HG03521 (cell line): Measurements from ENCODE around the gene BARX1.
"Not testable (repeated sequence)": the region's sequence is repeated elsewhere in the genome, so short reads cannot be mapped to it uniquely, and the experiment has no call there.

ENCODE experiments used
- ATAC-seq: cut with Tn5 transposase; IDR thresholded peaks from one replicate; pipeline ENCODE4 v1.9.1; 2021; ENCODE audit warnings: mild to moderate bottlenecking, moderate library complexity; ENCODE audit not compliant: unreplicated experiment

BARX1 gene

DNA sequence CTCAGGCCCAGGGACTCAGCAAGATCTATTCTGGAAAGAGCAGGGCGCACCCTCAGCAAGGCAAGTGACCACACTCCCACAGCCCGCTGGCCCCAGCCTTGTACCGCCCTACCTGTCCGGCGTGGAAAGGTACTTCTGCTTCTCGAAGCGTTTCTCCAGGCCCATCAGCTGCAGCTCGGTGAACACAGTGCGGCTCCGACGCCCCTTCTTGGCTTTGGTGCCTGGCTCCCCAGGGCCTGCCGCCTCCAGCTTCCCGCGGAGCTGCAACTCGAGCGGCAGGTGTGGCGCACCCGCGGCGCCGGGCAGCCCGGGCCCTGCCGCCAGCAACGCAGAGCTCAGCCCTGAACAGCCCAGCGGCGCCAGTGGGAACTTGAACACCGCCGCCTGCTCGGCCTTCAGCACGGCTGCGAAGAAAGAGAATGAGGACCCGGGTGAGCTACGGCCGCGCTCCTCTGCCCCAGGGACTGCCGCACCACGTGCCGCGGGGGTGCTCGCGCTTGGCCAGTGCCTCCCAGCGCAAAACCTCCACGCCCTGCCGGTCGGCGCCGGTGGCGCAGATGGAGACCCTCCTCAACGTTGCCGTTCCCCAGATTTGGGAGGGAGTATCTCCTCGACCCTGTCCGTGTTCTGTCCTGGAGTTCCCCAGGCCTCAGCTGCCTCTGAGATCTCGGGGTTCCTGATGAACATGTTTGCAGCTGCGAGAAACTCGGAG lies 2.2 kb downstream of the BARX1 start:
- no peak for ATAC-seq

DNA sequence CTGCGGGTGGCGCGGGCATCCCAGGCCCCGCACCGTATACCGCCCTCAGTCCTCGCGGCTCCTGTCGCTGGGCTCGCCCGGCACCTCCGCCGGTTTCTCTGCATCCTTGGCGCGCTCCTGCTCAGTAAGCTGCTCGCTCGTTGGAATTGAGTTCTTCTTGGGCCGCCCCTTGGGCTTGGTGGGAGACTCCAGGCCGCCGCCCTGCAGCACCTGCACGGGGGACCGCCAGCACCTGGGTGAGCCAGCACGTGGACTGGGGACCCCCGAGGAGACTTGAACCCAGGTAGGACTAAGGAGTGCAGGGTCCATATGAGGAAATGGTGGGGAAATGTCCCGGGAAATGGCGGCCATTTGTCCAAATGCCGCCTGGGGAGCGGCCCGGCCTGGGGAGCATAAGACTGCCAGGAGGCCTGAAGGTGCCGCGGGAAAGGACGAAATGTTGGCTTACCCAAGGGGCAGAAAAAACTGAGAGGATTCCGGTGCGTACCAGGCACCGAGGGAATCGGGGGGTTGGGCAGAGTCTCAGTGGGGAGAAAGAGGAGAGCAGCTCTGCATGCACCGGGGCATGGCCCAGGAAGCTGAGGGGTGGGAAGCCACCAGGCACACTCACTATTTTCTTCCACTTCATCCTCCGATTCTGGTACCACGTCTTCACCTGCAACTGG lies 2.9 kb downstream of the BARX1 start:
- ATAC-seq, result no peak

DNA sequence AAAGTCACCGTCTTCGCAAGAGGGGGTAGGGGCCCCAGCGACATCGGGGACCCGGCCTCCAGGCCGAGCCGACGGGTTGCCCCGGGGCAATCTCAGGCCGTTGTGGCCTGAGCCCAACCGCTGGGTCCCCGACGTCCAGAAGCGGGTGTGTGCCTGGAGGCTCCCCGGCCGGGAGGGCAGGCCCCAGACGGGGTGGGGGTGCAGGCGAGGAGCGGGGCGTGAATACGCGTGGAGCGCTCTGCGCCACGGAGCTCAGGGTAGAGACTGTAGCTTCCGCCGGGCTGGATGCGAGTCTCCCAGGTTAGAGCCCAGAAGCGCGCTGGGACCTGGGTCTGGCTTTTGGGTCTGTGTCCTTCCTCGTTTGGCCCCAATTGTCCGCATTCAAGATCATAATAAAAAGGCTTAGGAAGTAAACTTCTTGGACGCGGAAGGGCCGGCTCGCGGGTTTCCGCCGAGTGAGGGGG lies 3.5 kb downstream of the BARX1 start:
- no peak for ATAC-seq

DNA sequence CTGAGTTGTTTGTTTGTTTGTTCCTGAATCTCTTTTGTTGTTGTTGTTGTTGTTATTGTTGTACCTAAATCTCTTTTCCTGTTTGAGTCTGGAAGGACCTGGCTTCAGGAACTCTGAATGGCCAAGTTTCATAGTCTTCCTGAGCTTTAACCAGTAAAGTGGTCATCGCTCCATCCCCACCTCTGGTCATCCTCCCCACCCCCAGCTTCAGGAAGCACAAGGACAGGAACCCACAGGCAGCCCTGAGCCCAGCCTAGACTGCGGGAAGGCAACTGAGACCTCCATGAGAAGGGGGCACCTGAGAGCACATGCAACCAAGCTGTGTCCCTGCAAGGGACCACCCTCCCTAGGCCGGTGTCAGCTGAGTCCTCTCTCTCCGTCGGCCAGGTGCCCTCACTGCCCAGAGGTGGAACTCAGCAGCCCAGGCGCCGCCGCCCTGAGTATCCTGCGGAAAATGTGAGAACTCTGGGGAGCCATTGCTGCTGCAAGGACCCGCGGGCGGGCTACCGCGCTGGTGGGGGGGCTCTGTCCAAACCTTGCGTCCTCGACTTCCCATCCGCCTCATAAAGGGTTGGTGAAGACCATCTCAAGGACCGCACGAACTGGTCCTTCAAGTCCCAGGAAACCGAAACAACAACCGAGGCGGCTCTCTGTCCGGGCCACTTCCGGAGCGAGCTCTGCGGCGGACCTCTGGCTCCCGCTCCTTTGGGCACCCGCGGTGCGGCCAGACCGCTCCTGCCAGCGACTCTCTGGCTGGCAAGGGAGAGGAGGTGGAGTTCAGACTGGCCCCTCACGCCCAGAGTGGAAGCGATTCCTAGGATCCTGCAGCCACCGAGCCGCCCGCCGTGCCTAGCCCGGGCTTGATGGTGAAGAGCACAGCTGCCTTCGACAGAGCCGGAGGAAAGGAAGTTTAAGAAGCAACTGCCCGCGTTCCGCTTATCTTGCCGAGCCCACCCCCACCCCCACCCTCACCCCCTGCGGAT lies 4.2 kb downstream of the BARX1 start:
- ATAC-seq, result no peak

DNA sequence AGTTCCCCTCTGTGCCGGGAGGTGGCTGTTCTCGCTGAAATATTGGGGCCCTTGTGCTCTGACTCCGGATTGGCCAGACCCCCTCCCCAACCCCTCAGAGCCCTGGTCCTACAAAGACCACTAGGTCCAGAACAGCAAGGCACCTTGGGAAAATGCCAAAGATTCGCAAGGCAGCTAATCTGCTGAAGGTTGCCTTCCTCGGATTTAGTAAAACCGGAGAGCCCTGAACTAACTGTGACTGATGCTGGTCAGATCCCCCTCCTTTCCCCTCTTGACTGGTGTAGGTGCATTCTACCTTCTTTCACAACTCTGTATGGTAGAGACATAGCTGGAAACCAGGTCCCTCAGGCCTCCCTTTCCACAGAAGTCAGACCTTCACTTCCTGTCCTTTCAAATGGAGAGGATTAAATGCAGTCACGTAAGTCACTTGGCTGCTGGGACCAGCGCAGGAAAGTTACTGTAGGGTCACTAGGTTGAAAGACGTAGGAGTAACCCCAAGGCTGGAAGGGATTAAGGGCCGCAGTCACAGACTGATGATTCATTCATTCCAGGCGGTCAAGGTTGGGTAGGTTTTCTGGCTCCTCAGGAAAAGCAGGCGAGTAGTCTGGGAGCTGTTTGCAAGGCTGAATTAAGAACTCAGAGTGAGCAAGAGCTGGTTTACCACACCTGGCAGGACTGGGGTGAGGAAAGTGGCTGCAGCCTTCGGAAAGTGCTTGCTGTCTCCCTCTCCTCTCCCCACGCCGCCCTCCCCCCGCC lies 5.3 kb downstream of the BARX1 start:
- no peak for ATAC-seq

DNA sequence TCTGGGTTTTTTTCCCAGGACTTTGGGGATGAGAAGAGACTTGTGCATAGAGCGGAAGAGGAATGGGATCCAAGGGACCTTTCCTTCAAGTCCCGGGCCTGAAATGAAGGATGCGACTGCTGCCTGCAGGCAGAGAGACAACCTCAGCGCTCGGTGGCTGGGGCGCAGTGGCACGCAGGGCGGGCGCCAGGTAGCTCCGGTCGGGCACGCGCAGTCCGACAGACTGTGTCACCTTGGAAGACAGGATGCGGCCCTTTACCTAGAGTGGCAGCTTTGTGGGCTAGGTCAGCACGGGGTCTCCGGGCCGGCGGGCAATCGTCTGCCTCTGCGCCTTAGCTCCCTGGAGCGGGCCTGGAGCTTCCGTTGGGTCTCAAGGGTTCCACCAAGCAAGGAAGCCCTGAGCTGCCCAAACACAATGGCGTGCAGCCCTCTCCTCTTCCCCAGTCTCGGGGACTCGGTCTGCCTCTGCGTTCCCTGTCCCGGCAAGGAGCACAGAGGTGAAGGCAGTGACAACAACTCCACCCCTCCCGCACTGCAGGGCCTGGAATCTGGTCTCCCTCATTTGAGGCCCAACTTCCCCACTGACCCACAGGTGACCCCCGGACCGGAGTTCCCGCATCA lies 6.0 kb downstream of the BARX1 start:
- no peak for ATAC-seq

DNA sequence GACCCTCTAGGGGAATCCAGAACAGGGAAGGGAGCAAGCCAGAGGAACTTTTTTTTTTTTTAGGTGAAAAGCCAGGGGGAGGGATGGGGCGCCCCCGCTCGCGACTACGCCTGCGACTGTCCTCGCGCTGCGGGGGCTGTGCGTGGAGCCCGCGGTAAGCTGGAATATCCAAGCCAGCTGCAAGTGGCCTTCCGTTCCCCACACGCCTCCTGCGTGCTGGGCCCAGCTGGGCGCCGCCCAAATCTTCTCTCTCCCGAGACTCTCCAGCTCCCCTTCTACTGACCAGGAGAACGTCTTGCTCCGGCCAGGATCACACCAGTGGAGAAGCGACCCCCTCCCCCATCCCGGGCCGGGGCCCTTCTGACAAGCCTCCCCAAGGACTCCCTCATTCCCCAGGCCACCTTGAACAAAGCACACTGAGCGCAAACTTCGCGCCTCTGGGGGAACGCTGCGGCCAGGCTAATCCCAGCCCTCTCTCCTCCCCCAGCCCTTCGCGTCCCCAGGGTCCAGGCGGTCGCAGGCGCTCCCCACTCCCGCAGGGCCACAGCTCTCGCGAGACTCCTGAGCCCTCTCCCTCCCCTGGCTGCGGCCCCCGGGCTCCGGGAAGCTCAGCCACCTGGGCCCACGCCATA lies 6.6 kb downstream of the BARX1 start:
- no peak for ATAC-seq

DNA sequence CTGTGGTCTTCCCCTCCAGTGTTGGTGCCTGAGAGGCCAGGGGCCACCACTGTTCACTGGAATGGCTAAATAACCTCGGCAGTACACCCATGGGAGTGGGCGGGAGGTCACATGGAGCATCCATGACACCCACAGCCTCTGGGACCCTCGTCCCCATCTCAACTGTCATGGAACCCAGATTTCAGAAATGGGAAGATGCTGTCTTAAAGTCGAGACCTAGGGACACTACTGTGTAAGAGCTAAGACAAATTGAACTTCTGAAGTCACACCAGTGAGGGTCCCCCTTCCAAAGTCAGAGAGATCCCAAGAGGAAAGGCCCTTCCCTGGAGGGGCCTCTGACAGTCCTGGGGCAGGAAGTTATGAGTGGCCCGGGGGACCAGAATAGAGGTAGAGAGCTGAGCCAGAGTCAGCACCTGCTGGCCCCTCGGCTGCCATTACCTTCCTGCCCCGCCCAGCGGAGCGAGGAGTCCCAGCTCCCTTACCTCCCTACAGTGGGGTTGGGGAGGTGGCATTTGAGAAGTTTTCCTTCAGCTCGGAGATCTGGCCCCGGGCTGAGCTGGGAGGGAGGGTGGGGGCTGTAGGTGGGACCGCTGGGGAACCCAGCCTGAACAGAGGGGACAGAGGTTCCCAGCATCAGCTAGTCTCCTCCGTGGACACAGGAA lies 7.6 kb downstream of the BARX1 start:
- ATAC-seq, result no peak

DNA sequence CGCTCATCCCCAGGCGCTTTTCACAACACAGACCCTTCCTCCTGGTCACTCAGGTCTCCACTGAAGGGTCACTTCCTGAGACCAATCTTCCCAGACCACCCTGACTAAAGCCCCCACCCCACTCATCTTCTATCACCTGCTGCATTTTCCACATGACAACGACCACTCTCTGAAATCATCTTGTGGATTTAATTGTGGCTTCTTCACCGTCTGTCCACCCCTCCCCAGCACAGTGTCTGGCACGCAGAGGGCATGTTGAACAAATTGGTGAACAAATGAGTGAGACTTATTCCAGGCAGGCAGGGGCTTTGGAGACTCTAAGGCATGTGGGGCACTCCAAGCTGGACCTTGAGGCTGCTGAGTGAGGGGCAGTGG lies 8.8 kb downstream of the BARX1 start:
- no peak for ATAC-seq

DNA sequence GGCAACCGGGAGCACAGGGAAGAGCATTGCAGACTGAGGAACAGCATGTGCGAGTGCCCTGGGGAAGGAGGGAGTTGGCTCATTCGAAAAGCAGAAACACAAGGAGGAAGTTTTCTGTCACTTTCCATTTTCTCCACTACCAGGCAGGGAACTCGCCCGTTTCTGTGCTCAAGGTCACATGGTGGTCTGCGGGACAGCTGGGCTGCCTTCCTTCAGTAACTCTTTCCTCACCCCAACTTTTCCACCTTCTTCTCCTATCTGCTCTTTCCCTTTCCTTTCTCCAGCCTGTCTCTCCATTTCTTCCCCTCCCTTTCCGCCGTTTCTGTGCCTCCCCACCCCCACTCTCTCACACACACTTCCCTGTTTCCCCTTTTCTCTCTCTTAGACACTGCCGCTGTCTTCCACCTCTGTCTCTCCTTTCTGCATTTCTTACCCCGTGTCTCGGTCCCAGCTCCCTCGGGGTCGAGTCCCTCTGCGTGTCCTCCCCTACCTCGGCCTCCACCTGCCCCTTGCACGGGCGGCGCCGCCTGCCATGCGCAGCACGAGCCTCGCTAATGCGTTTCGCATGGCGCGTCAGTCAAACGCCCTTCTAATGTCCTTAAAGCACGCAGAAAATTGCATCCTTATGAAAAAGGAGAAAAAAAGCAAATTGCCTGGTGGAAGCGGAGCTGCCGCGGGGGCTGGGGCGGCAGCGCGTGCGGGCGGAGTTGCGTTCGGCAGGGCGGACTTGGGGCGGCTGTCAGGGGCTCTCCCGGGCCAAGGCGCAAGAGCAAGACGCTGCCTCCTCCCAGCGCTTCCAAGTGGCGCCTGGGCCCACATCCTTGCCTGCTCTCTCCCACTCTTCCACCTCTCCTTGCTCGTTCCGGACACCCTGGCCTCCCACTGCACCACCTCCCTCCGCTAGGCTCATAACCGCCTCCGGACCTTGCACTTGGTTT lies 9.5 kb downstream of the BARX1 start:
- no peak for ATAC-seq

DNA sequence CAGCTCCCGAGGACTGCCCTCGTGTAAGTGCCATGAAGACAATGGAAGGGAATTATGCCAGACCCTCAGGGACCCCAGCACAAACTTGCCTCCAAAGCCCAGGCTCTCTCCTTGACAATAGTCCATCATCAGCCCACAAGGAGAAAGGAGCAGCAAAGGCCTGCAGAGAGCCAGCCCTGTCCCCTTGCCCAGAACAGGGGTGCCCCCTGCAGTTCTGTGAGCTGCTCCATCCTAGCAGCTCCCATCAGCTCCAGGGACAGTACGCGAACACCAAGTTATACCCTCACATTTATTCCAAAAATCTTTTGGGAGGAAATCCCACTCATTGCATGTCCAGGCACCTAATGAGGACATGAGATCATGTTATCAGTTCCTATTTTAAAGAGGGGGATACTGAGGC lies 11.1 kb downstream of the BARX1 start:
- no peak for ATAC-seq

DNA sequence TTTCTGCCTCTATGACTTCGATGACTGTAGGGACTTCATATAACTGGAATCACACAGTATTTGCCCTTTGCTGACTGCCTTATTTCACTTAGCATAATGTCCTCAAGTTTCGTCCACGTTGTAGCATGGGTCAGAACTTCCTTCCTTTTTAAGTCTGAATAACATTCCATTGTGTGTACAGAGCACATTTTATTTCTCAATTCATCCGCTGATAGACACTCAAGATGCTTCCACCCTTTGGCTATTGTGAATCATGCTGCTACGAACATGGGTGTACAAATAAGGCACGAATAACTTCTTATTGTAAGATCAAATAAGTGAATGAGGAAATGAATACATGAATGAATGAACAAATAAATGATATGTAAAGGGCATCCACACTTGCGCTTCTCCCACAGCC lies 13.0 kb downstream of the BARX1 start:
- ATAC-seq, result no peak

DNA sequence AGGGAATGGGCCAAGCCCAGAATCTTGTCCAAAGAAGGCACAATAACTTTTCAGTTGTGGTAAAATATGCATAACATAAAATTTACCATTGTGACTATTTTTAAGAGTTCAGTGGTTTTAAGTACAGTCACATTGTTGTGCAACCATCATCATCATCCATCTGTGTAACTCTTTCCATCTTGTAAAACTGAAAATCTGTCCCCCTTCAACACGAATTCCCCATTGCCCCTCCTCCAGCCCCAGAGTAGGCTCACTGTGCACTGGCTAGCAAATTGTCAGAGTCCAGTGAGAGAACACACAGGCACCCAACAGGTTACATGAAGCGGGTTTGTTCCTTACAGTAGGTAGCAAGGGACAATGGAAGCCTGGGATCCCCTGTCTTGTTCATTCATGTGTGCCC lies 13.7 kb downstream of the BARX1 start:
- no peak for ATAC-seq

DNA sequence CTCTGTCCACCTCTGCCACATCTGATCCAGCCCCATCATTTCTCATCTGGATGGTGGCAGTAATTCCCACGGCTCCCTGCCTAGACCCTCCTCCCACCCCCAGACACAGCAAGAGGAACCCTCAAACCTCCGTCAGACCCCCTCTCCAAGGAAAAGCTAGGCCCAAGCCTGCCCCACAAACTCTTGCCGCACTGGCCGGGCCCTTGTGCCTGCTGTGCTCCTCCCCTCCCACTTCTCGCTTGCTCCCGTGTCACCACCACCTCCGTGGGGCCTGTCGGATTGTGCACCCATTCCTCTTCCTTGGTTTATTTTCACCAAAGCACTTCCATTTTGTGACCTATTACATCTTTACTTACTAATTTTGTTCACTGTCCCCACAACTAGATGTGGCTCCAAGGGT lies 14.2 kb downstream of the BARX1 start:
- ATAC-seq, result no peak

DNA sequence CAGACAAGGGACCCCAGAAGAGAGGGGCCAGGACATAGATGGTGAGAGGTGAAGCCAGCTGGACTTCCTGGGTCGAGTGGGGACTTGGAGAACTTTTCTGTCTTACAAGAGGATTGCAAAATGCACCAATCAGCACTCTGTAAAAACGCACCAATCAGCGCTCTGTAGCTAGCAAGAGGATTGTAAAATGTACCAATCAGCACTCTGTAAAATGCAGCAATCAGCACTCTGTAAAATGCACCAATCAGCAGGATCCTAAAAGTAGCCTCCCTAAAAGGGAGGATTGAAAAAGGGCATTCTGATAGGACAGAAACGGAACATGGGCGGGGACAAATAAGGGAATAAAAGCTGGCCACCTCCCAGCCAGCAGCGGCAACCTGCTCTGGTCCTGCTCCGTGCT lies 15.6 kb downstream of the BARX1 start:
- ATAC-seq, result not testable (repeated sequence)

DNA sequence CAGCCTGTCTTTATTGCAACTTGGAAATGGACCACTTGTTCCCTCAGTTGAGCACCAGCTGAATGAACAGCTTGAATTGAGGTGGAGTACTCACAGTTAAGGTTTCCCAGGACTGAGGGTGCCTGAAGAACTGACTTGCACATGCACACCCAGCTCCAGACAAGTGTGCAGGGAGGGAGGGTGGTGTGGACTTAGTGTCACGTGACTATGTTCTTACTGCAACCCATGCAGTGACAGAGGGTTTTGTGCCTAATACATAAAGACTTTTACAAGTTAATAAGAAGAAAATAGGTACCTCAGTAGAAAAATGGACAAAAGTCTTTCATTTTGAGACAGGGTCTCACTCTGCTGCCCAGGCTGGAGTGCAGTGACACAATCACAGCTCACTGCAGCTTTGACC lies 18.0 kb downstream of the BARX1 start:
- no peak for ATAC-seq

DNA sequence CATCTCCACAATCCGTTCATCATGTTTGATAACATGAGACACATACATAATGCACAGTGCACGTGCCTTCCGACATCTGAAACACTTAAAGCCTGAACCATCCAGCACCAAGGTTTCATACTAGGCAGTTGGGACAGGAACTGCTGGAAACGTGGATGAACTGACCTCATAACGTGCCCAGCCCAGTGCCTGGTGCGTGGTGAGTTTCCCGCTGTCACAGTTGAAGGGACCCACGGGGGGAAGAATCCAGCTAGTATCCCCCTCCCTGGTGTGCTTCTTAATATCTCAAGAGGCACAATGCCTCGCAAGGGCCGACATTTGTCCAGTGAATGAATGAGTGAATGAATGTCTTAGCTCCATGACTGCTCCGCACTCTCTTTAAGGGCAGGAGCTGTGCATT lies 23.2 kb downstream of the BARX1 start:
- ATAC-seq, result no peak

DNA sequence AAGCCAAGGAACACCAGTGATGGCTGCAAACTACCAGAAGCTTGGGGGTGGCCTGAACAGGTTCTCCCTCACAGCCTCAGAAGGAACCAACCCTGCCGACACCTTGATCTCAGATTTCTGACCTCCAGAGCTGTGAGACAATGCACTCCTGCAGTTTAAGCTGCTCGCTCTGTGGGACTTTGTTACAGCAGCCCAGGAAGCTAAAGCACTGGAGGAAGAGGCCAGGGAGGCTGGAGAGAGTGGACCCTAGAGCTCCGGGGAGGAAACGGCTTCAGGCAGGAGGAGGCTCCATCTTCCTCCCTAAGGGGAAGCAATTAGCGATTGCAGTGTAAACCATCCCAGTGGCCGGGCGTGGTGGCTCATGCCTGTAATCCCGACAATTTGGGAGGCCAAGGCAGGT lies 25.1 kb downstream of the BARX1 start:
- ATAC-seq, result no peak
